ENCODE measurements around the gene DCUN1D4. TPM values are rescaled to one million over a fixed set of nuclear protein-coding genes. Genes with fewer than 3 reads are reported as not detected.

Gene DCUN1D4
- 29.5 TPM for total RNA-seq

DNA sequence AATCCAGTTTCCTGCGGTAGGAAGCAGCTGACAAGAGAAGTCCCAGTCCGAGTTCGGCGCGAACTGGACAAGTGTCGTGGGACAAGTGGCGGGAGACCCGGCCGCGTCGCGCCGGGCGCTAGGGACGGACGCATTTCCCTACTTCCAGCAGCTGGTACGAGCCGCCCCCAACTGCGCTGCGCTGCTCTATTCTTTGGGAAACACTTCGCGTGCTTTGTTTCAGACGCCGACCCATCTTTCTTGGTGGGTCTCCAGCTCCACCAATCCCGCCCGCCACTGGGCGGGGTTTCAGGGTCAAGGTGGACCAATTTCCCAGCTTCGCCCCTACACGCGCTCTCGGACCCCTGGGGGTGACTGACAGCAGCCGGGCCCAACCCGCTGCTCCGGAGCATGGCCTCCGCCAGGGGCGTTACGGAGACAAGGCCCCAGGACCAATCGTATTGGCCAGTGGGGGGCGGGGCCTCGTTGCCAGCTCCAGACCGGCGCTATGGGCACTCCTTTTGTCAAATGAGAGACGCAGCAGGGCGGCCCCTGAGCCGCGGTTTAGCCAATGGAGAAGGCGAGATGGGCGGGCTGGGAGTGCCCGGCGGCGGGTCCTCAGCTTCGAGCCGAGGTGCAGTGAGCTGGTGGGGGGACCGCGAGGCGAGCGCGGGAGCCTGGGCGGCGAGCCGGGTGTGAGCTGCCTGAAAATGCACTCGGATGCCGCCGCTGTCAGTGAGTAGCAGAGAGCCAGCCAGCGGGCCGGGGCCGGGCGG, at the start of gene DCUN1D4:
Gene DCUN1D4 (plus strand): TSS at position 600 of the 755 bp plus-strand sequence. CDS start 90 bp downstream, at position 690.
- TF ChIP-seq, protein P1, sequence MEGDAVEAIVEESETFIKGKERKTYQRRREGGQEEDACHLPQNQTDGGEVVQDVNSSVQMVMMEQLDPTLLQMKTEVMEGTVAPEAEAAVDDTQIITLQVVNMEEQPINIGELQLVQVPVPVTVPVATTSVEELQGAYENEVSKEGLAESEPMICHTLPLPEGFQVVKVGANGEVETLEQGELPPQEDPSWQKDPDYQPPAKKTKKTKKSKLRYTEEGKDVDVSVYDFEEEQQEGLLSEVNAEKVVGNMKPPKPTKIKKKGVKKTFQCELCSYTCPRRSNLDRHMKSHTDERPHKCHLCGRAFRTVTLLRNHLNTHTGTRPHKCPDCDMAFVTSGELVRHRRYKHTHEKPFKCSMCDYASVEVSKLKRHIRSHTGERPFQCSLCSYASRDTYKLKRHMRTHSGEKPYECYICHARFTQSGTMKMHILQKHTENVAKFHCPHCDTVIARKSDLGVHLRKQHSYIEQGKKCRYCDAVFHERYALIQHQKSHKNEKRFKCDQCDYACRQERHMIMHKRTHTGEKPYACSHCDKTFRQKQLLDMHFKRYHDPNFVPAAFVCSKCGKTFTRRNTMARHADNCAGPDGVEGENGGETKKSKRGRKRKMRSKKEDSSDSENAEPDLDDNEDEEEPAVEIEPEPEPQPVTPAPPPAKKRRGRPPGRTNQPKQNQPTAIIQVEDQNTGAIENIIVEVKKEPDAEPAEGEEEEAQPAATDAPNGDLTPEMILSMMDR (IDR thresholded peaks at IDR 0.05) = peak in 2 of 3 experiments; percentile 38 to 46
- intact Hi-C loops (cut with DNase I) = loop anchor here (2.0 to 10.0 kb wide), 6 partner anchors 52 to 1524 kb away; partner anchors contain the start of genes RASL11B, SCFD2, SGCB and SPATA18

DNA sequence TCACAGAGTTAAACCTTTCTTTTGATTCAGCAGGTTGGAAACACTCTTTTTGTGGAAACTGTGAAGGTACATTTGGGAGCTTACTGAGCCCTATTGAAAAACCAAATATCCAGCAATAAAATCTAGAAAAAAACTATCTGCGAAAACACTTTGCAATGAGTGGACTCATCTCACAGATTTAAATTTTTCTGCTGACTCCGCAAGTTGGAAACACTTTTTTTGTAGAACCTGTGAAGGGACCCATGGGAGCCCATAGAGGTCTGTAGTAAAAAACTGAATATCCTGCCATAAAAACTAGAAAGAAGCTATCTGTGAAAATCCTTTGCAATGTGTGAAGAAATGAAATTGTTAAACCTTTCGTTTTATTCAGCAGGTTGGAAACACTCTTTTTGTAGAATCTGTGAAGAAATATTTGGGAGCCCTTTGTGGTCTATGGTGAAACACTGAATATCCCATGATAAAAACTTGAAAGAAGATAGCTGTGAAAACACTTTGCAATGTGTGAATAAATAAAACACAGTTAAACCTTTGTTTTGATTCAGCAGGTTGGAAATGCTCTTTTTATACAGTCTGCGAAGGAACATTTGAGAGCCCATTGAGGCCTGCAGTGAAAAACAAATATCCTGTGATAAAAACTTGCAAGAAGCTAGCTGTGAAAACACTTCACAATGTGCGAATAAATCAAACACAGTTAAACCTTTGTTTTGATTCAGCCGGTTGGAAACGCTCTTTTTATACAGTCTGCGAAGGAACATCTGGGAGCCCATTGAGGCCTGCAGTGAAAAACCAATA, 22.3 kb upstream of the DCUN1D4 start:
- intact Hi-C loops (cut with DNase I) = no loop called here

More for the DNA sequence above, at the start of gene DCUN1D4:
- no peaks in the 10 kb centered on the region for H3K36me3 ChIP-seq
- peak within 1 kb of the TSS; percentile 94 to 98 for H3K27ac ChIP-seq
- no peaks in the 10 kb centered on the region for H3K27me3 ChIP-seq
- H3K4me1 ChIP-seq = peaks cover 0 to 7% of the 10 kb centered on the region in 2 donors
- peak; percentile 100 for DNase-seq (ENCODE audit: low spot score in 2 of 2)
- H3K4me3 ChIP-seq = peak within 1 kb of the TSS; percentile 74 to 95
- H3K9me3 ChIP-seq = no peaks in the 10 kb centered on the region

DNA sequence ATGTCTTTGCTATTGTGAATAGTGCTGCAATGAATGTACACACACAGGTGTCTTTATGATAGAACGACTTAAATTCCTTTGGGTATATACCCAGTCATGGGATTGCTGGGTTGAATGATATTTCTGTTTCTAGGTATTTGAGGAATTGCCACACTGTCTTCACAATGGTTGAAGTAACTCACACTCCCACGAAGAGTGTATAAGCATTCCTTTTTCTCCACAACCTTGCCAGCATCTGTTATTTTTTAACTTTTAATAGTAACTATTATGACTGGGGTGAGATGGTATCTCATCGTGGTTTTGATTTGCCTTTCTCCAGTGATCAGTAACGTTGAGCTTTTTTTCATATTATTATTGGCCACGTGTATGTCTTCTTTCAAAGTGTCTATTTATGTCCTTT, 17.6 kb upstream of the DCUN1D4 start:
- Histone ChIP-seq H3K36me3 (no peaks in the 10 kb centered on the region), H3K27me3 (no peaks in the 10 kb centered on the region), H3K4me1 (no peaks in the 10 kb centered on the region), H3K4me3 (no peak overlapping the region), H3K9me3 (peaks cover 0 to 2% of the 10 kb centered on the region in 2 donors), H3K27ac (no peak overlapping the region)
- TF ChIP-seq, protein P1 (IDR thresholded peaks at IDR 0.05) = no peak
- no peak for DNase-seq (ENCODE audit: low spot score in 2 of 2)
- intact Hi-C loops (cut with DNase I) = no loop called here

More for the DNA sequence above, 22.3 kb upstream of the DCUN1D4 start:
- TF ChIP-seq, protein P1 (IDR thresholded peaks at IDR 0.05) = no peak
- Histone ChIP-seq H3K27ac (no peak overlapping the region), H3K4me3 (no peak overlapping the region), H3K4me1 (no peaks in the 10 kb centered on the region), H3K36me3 (no peaks in the 10 kb centered on the region), H3K9me3 (peaks cover 0 to 12% of the 10 kb centered on the region in 2 donors), H3K27me3 (no peaks in the 10 kb centered on the region)
- no peak for DNase-seq (ENCODE audit: low spot score in 2 of 2)

DNA sequence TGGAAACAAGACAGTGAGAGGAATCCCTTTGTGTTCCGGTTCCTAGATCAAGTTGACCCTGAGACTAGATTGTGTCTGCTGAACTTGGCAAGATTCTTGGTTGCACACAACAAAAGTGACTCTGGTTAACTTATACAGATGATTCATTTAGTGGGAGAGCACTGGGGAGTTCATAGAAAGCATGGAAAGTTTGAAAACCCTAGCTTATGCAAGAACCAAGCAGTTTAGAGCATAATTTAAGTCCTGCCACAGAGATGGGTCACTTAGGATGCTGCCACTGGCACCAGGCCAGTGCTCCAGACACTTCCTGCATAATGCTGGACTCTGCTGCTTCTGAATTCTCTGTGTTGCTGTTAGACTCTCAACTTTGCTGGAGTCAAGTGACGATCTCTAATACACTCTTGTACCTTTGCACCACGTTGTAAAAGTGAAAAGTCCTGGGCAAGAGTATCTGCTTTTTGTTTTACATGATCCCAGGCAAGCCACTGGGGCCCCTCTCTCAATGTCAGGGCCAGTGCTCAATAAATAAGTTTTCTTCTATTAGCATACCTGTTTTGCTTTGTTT, 12.7 kb upstream of the DCUN1D4 start:
- intact Hi-C loops (cut with DNase I) = no loop called here

DNA sequence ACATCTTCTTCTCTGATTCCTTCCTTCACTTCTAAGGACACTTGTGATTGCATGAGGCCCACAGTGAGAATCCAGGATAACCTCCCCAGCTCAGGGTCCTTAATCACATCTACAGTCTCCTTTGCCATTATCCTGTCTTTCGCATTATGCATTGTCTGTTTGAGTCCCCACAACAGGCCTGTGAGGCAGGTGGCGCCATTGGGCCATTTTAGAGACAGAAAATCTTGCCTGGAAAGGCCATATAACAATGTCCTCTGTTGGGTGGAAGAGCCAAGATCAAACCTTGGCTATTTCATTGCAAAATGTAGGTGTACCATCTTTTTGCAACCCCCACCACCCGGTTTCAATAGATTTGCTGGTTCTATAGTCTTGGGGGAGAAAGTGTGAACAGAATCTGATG, 11.8 kb upstream of the DCUN1D4 start:
- TF ChIP-seq, protein P1 (IDR thresholded peaks at IDR 0.05) = peak; percentile 51 to 68 (median 55)
- intact Hi-C loops (cut with DNase I) = no loop called here

More for the DNA sequence above, 12.7 kb upstream of the DCUN1D4 start:
- Histone ChIP-seq H3K4me1 (no peaks in the 10 kb centered on the region), H3K27ac (no peak overlapping the region), H3K36me3 (no peaks in the 10 kb centered on the region), H3K9me3 (no peaks in the 10 kb centered on the region), H3K4me3 (no peak overlapping the region), H3K27me3 (no peaks in the 10 kb centered on the region)
- TF ChIP-seq, protein P1 (IDR thresholded peaks at IDR 0.05) = no peak
- DNase-seq (ENCODE audit: low spot score in 2 of 2) = no peak

More for the DNA sequence above, 11.8 kb upstream of the DCUN1D4 start:
- DNase-seq (ENCODE audit: low spot score in 2 of 2) = peak in 1 of 2 donors; percentile 77
- Histone ChIP-seq H3K4me3 (no peak overlapping the region), H3K27me3 (no peaks in the 10 kb centered on the region), H3K4me1 (no peaks in the 10 kb centered on the region), H3K36me3 (no peaks in the 10 kb centered on the region), H3K27ac (no peak overlapping the region), H3K9me3 (no peaks in the 10 kb centered on the region)

Measured in ascending aorta (tissue), 2 donors.